ENCODE data around the gene RASGRF2.
"Not testable (repeated sequence)": the region's sequence is repeated elsewhere in the genome, so short reads cannot be mapped to it uniquely, and the experiment has no call there.

The RASGRF2 gene

GRCh38 chr5:81121836-81122630 lies 161.9 kb downstream of the RASGRF2 start:
- no peaks in the 10 kb centered on the region for H3K36me3 ChIP-seq (ENCODE audit: control insufficient read depth in 1 of 2, insufficient read depth in 2 of 2, low read length in 2 of 2)
- H3K4me3 ChIP-seq (ENCODE audit: low read depth in 1 of 2, low read length in 2 of 2) = no peak overlapping the region
- H3K27ac ChIP-seq (ENCODE audit: low read length) = no peak overlapping the region
- no peaks in the 10 kb centered on the region for H3K4me1 ChIP-seq (ENCODE audit: control insufficient read depth in 1 of 2, insufficient read depth in 2 of 2, low read length in 2 of 2)
- no peaks in the 10 kb centered on the region for H3K27me3 ChIP-seq (ENCODE audit: low read depth, low read length)
- no peaks in the 10 kb centered on the region for H3K9me3 ChIP-seq (ENCODE audit: control insufficient read depth in 1 of 2, low read length in 2 of 2)

- not testable (repeated sequence) for H3K27me3 ChIP-seq (ENCODE audit: low read depth, low read length); H3K27ac ChIP-seq (ENCODE audit: low read length); H3K9me3 ChIP-seq (ENCODE audit: control insufficient read depth in 1 of 2, low read length in 2 of 2); H3K36me3 ChIP-seq (ENCODE audit: control insufficient read depth in 1 of 2, insufficient read depth in 2 of 2, low read length in 2 of 2); H3K4me3 ChIP-seq (ENCODE audit: low read depth in 1 of 2, low read length in 2 of 2); H3K4me1 ChIP-seq (ENCODE audit: control insufficient read depth in 1 of 2, insufficient read depth in 2 of 2, low read length in 2 of 2)
Observed at GRCh38 chr5:81124689-81125088, 164.5 kb downstream of the RASGRF2 start.

- H3K27ac ChIP-seq (ENCODE audit: low read length) = no peak overlapping the region
- no peaks in the 10 kb centered on the region for H3K9me3 ChIP-seq (ENCODE audit: control insufficient read depth in 1 of 2, low read length in 2 of 2)
- H3K4me3 ChIP-seq (ENCODE audit: low read depth in 1 of 2, low read length in 2 of 2) = no peak overlapping the region
- no peaks in the 10 kb centered on the region for H3K4me1 ChIP-seq (ENCODE audit: control insufficient read depth in 1 of 2, insufficient read depth in 2 of 2, low read length in 2 of 2)
- H3K27me3 ChIP-seq (ENCODE audit: low read depth, low read length) = no peaks in the 10 kb centered on the region
- no peaks in the 10 kb centered on the region for H3K36me3 ChIP-seq (ENCODE audit: control insufficient read depth in 1 of 2, insufficient read depth in 2 of 2, low read length in 2 of 2)
Observed at GRCh38 chr5:81125959-81126358, 165.8 kb downstream of the RASGRF2 start.

- no peaks in the 10 kb centered on the region for H3K36me3 ChIP-seq (ENCODE audit: control insufficient read depth in 1 of 2, insufficient read depth in 2 of 2, low read length in 2 of 2)
- no peaks in the 10 kb centered on the region for H3K4me1 ChIP-seq (ENCODE audit: control insufficient read depth in 1 of 2, insufficient read depth in 2 of 2, low read length in 2 of 2)
- no peak overlapping the region for H3K27ac ChIP-seq (ENCODE audit: low read length)
- H3K27me3 ChIP-seq (ENCODE audit: low read depth, low read length) = no peaks in the 10 kb centered on the region
- no peaks in the 10 kb centered on the region for H3K9me3 ChIP-seq (ENCODE audit: control insufficient read depth in 1 of 2, low read length in 2 of 2)
- no peak overlapping the region for H3K4me3 ChIP-seq (ENCODE audit: low read depth in 1 of 2, low read length in 2 of 2)
Observed at GRCh38 chr5:81128416-81128815, 168.3 kb downstream of the RASGRF2 start.

DNA sequence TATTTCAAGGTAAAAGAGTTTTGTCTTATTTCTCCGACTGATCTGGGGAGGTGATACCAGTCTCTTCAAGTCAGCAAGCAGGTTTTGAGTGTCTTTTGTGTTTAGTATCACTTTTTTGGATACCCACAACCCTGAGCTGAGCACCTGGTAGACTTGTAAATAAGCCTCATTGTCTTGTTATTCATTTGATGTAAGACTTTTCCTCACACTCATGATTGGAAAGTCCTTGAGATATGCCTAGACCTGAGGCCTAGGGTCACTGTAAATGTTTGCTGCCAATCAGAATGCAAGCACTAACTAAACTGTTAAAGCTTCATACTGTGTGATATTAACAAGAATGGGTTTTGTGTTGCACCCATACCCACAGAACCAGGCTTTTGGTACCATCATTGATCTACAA lies 172.2 kb downstream of the RASGRF2 start:
- H3K4me1 ChIP-seq (ENCODE audit: control insufficient read depth in 1 of 2, insufficient read depth in 2 of 2, low read length in 2 of 2) = no peaks in the 10 kb centered on the region
- H3K36me3 ChIP-seq (ENCODE audit: control insufficient read depth in 1 of 2, insufficient read depth in 2 of 2, low read length in 2 of 2) = no peaks in the 10 kb centered on the region

DNA sequence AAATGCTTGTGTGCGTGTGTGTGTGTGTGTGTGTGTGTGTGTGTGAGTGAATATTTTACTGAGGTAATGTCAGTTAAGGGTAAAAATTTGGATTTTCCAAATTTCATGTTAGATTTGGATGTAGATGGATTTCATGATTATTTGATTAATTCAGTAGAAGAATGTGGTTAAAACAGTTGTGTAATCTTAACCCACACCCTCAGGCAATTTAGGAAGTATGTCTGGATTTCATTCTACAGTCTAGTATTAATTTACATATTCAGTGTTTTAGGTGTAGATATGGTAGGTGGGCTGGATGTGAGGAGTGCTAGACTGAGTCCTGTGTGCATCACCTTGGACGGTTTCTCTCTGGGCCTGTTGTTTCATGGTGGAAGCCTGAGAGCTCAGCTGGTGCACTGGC lies 173.9 kb downstream of the RASGRF2 start:
- Histone ChIP-seq H3K27me3 (ENCODE audit: low read depth, low read length) (no peaks in the 10 kb centered on the region), H3K27ac (ENCODE audit: low read length) (no peak overlapping the region), H3K4me1 (ENCODE audit: control insufficient read depth in 1 of 2, insufficient read depth in 2 of 2, low read length in 2 of 2) (no peaks in the 10 kb centered on the region), H3K9me3 (ENCODE audit: control insufficient read depth in 1 of 2, low read length in 2 of 2) (no peaks in the 10 kb centered on the region), H3K4me3 (ENCODE audit: low read depth in 1 of 2, low read length in 2 of 2) (no peak overlapping the region), H3K36me3 (ENCODE audit: control insufficient read depth in 1 of 2, insufficient read depth in 2 of 2, low read length in 2 of 2) (no peaks in the 10 kb centered on the region)

More for the DNA sequence above, 172.2 kb downstream of the RASGRF2 start:
- Histone ChIP-seq H3K9me3 (ENCODE audit: control insufficient read depth in 1 of 2, low read length in 2 of 2) (no peaks in the 10 kb centered on the region), H3K4me3 (ENCODE audit: low read depth in 1 of 2, low read length in 2 of 2) (no peak overlapping the region), H3K27ac (ENCODE audit: low read length) (no peak overlapping the region), H3K27me3 (ENCODE audit: low read depth, low read length) (no peaks in the 10 kb centered on the region)

DNA sequence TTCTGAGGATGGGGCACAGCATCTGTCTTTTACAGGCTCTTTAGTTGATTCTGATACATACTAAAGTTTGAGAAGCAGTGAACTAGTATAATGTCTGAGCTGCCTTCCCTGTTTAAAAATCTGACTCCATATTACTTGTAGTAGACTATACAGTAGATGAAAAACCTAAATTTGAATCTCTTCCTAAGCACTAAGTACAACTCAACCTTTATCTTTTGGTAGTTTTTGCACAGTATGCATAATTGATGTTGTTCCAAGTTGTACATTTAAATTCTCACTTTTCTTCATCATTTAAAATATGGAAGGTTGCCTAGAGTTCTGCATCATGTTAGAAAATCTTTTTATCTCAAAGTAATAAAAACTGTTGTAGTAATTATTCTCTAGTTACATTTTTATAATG lies 174.4 kb downstream of the RASGRF2 start:
- Histone ChIP-seq H3K27ac (ENCODE audit: low read length) (no peak overlapping the region), H3K4me3 (ENCODE audit: low read depth in 1 of 2, low read length in 2 of 2) (no peak overlapping the region), H3K9me3 (ENCODE audit: control insufficient read depth in 1 of 2, low read length in 2 of 2) (no peaks in the 10 kb centered on the region), H3K4me1 (ENCODE audit: control insufficient read depth in 1 of 2, insufficient read depth in 2 of 2, low read length in 2 of 2) (no peaks in the 10 kb centered on the region), H3K27me3 (ENCODE audit: low read depth, low read length) (no peaks in the 10 kb centered on the region), H3K36me3 (ENCODE audit: control insufficient read depth in 1 of 2, insufficient read depth in 2 of 2, low read length in 2 of 2) (no peaks in the 10 kb centered on the region)

DNA sequence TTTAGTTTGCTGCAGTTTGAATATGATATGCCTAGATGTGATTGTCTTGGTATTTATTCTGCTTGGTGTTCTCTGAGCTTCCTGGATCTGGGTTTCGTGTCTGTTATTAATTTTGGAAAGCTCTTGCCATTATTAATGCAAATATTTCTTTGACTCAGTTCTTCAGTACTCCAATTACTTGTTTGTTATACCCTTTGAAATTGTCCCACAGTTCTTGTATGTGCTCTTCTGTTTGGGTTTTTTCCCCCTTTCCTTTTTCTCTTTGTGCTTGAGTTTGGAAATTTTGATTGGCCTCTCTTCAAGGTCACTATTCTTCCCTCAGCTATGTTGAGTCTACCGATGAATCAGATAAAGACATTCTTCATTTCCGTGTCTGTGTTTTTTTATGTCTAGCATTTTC lies 176.4 kb downstream of the RASGRF2 start:
- no peak overlapping the region for H3K4me3 ChIP-seq (ENCODE audit: low read depth in 1 of 2, low read length in 2 of 2)
- H3K9me3 ChIP-seq (ENCODE audit: control insufficient read depth in 1 of 2, low read length in 2 of 2) = no peaks in the 10 kb centered on the region
- peaks cover 0 to 10% of the 10 kb centered on the region in 2 donors for H3K4me1 ChIP-seq (ENCODE audit: control insufficient read depth in 1 of 2, insufficient read depth in 2 of 2, low read length in 2 of 2)
- H3K36me3 ChIP-seq (ENCODE audit: control insufficient read depth in 1 of 2, insufficient read depth in 2 of 2, low read length in 2 of 2) = no peaks in the 10 kb centered on the region
- H3K27me3 ChIP-seq (ENCODE audit: low read depth, low read length) = no peaks in the 10 kb centered on the region
- no peak overlapping the region for H3K27ac ChIP-seq (ENCODE audit: low read length)

DNA sequence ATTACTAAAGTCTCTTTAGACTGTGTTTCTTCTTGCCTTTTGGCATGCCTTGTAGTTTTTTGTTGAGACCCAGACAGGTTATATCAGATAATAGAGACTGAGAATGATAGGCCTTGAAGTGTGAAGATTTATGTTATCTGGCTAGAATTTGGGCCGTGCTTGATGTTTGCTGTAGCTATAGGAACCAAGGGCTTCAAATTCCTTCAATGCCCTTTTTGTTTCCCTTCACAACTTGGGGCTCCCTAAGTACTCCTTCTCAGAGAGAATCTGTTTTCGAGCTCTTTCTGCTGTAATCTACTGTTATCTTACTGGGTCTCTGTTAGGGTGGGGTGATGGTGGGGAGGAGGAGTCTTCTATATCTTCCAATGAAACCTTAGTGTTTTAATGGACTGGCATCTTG lies 177.7 kb downstream of the RASGRF2 start:
- H3K4me1 ChIP-seq (ENCODE audit: control insufficient read depth in 1 of 2, insufficient read depth in 2 of 2, low read length in 2 of 2) = peaks cover 0 to 10% of the 10 kb centered on the region in 2 donors
- H3K27me3 ChIP-seq (ENCODE audit: low read depth, low read length) = no peaks in the 10 kb centered on the region
- H3K4me3 ChIP-seq (ENCODE audit: low read depth in 1 of 2, low read length in 2 of 2) = no peak overlapping the region
- H3K9me3 ChIP-seq (ENCODE audit: control insufficient read depth in 1 of 2, low read length in 2 of 2) = no peaks in the 10 kb centered on the region
- H3K36me3 ChIP-seq (ENCODE audit: control insufficient read depth in 1 of 2, insufficient read depth in 2 of 2, low read length in 2 of 2) = no peaks in the 10 kb centered on the region
- no peak overlapping the region for H3K27ac ChIP-seq (ENCODE audit: low read length)

DNA sequence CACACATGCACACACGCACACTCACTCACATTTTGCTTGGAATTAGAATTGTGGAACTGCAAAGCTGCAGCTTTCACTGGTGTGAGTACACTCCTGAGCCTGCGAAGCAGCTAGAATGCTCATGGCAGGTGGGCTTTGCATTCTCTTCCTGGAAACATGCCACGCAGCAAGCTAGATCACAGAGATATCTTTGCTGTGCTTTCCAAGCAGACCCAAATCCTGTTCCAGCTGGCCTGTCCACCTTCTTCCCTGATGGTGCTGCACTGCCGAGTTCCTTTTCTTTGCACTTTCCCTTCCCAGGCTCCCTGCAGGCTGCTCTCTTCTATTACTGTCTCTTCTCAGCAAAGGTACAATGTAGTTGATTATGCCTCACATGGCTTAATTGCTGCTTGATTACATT lies 180.3 kb downstream of the RASGRF2 start:
- H3K27ac ChIP-seq (ENCODE audit: low read length) = no peak overlapping the region
- peaks cover 0 to 10% of the 10 kb centered on the region in 2 donors for H3K4me1 ChIP-seq (ENCODE audit: control insufficient read depth in 1 of 2, insufficient read depth in 2 of 2, low read length in 2 of 2)
- no peaks in the 10 kb centered on the region for H3K9me3 ChIP-seq (ENCODE audit: control insufficient read depth in 1 of 2, low read length in 2 of 2)
- no peaks in the 10 kb centered on the region for H3K27me3 ChIP-seq (ENCODE audit: low read depth, low read length)
- no peak overlapping the region for H3K4me3 ChIP-seq (ENCODE audit: low read depth in 1 of 2, low read length in 2 of 2)
- H3K36me3 ChIP-seq (ENCODE audit: control insufficient read depth in 1 of 2, insufficient read depth in 2 of 2, low read length in 2 of 2) = no peaks in the 10 kb centered on the region

GRCh38 chr5:81140943-81141342 lies 180.8 kb downstream of the RASGRF2 start:
- Histone ChIP-seq H3K4me1 (ENCODE audit: control insufficient read depth in 1 of 2, insufficient read depth in 2 of 2, low read length in 2 of 2) (peaks cover 0 to 10% of the 10 kb centered on the region in 2 donors), H3K27ac (ENCODE audit: low read length) (no peak overlapping the region), H3K36me3 (ENCODE audit: control insufficient read depth in 1 of 2, insufficient read depth in 2 of 2, low read length in 2 of 2) (no peaks in the 10 kb centered on the region)

GRCh38 chr5:81142108-81142507 lies 181.9 kb downstream of the RASGRF2 start:
- Histone ChIP-seq H3K4me3 (ENCODE audit: low read depth in 1 of 2, low read length in 2 of 2) (no peak overlapping the region), H3K36me3 (ENCODE audit: control insufficient read depth in 1 of 2, insufficient read depth in 2 of 2, low read length in 2 of 2) (no peaks in the 10 kb centered on the region), H3K27ac (ENCODE audit: low read length) (no peak overlapping the region), H3K27me3 (ENCODE audit: low read depth, low read length) (no peaks in the 10 kb centered on the region), H3K9me3 (ENCODE audit: control insufficient read depth in 1 of 2, low read length in 2 of 2) (no peaks in the 10 kb centered on the region), H3K4me1 (ENCODE audit: control insufficient read depth in 1 of 2, insufficient read depth in 2 of 2, low read length in 2 of 2) (peaks cover 0 to 10% of the 10 kb centered on the region in 2 donors)

More at GRCh38 chr5:81140943-81141342, 180.8 kb downstream of the RASGRF2 start:
- H3K27me3 ChIP-seq (ENCODE audit: low read depth, low read length) = no peaks in the 10 kb centered on the region
- H3K9me3 ChIP-seq (ENCODE audit: control insufficient read depth in 1 of 2, low read length in 2 of 2) = no peaks in the 10 kb centered on the region
- H3K4me3 ChIP-seq (ENCODE audit: low read depth in 1 of 2, low read length in 2 of 2) = no peak overlapping the region

Data from muscle layer of duodenum (tissue), 2 donors.